GM18502 (cell line): Measurements from ENCODE around the gene FAM13A.
"Not testable (repeated sequence)": the region's sequence is repeated elsewhere in the genome, so short reads cannot be mapped to it uniquely, and the experiment has no call there.

Experiments used
- ATAC-seq: cut with Tn5 transposase; IDR thresholded peaks from one replicate; pipeline ENCODE4 v1.9.1; 2021; ENCODE audit warnings: mild to moderate bottlenecking; ENCODE audit not compliant: unreplicated experiment, poor library complexity

FAM13A gene

GRCh38 chr4:89044147-89044900, 12.7 kb downstream of the FAM13A start:
- ATAC-seq = no peak

GRCh38 chr4:89042055-89042454, 14.9 kb downstream of the FAM13A start:
- no peak for ATAC-seq

- ATAC-seq = no peak
Measured at GRCh38 chr4:89039730-89040338, 17.2 kb downstream of the FAM13A start.

- ATAC-seq = no peak
Measured at GRCh38 chr4:89036535-89036934, 20.4 kb downstream of the FAM13A start.

GRCh38 chr4:89031272-89031671, 25.7 kb downstream of the FAM13A start:
- ATAC-seq = no peak

- ATAC-seq = no peak
Measured at GRCh38 chr4:89029591-89029990, 27.4 kb downstream of the FAM13A start.

- ATAC-seq = no peak
Measured at GRCh38 chr4:89026542-89026941, 30.4 kb downstream of the FAM13A start.

- ATAC-seq = peak; percentile 98
Measured at GRCh38 chr4:89024051-89024675, 32.8 kb downstream of the FAM13A start.

- no peak for ATAC-seq
Measured at GRCh38 chr4:89023140-89023539, 33.8 kb downstream of the FAM13A start.

- ATAC-seq = no peak
Measured at GRCh38 chr4:89022426-89023128, 34.4 kb downstream of the FAM13A start.

- no peak for ATAC-seq
Measured at GRCh38 chr4:89021684-89022083, 35.3 kb downstream of the FAM13A start.

- ATAC-seq = no peak
Measured at GRCh38 chr4:89021062-89021461, 35.9 kb downstream of the FAM13A start.

- ATAC-seq = not testable (repeated sequence)
Measured at GRCh38 chr4:89014897-89015296, 42.1 kb downstream of the FAM13A start.

- ATAC-seq = no peak
Measured at GRCh38 chr4:89009761-89010369, 47.1 kb downstream of the FAM13A start.

GRCh38 chr4:89009115-89009514, 47.9 kb downstream of the FAM13A start:
- peak; percentile 44 for ATAC-seq

GRCh38 chr4:89008166-89008565, 48.8 kb downstream of the FAM13A start:
- ATAC-seq = no peak

GRCh38 chr4:89007338-89007939, 49.5 kb downstream of the FAM13A start:
- ATAC-seq = no peak

GRCh38 chr4:89006307-89006706, 50.7 kb downstream of the FAM13A start:
- no peak for ATAC-seq

- ATAC-seq = not testable (repeated sequence)
Measured at GRCh38 chr4:89005066-89005465, 51.9 kb downstream of the FAM13A start.
